Nephron progenitor cell (in vitro differentiated cells): ENCODE measurements around the gene PDGFC.

Source experiments
- DNase-seq: peaks from one replicate; pipeline ENCODE4 v3.0.0; 2021
- H3K27ac Mint-ChIP-seq: 2 replicates; pipeline ENCODE4 v1.8.0; 2021; ENCODE audit warnings: mild to moderate bottlenecking, moderate library complexity, mixed read lengths
- H3K27me3 Mint-ChIP-seq: 2 replicates; pipeline ENCODE4 v1.8.0; 2021; ENCODE audit warnings: mild to moderate bottlenecking, low read depth, mixed read lengths; ENCODE audit not compliant: poor library complexity
- H3K36me3 Mint-ChIP-seq: 2 replicates; pipeline ENCODE4 v1.8.0; 2021; ENCODE audit warnings: low read depth, mixed read lengths
- H3K4me1 Mint-ChIP-seq: 2 replicates; pipeline ENCODE4 v1.8.0; 2021; ENCODE audit warnings: mixed read lengths
- H3K4me3 Mint-ChIP-seq: 2 replicates; pipeline ENCODE4 v1.8.0; 2021; ENCODE audit warnings: mild to moderate bottlenecking, moderate library complexity, mixed read lengths
- H3K9me3 Mint-ChIP-seq: 2 replicates; pipeline ENCODE4 v1.8.0; 2021; ENCODE audit warnings: mild to moderate bottlenecking, moderate library complexity, mixed read lengths
- CTCF ChIP-seq: fragments of 200-600 bp; sonication (generic); IDR thresholded peaks from 2 replicates; pipeline ENCODE4 v1.5.0; 2021; ENCODE audit warnings: antibody characterized with exemption

PDGFC gene

GRCh38 chr4:156778093-156778492 is 193.5 kb downstream of the PDGFC start:
- Mint-ChIP-seq H3K4me1 (peaks cover 15% of the 10 kb centered on the region), H3K27me3 (no peaks in the 10 kb centered on the region), H3K4me3 (no peak overlapping the region), H3K9me3 (no peaks in the 10 kb centered on the region), H3K27ac (no peak overlapping the region), H3K36me3 (peaks cover 32% of the 10 kb centered on the region)
- no peak for DNase-seq
- TF ChIP-seq CTCF: no peak

- no peak for TF ChIP-seq CTCF
- peaks cover 33% of the 10 kb centered on the region for H3K4me1 Mint-ChIP-seq
- H3K27ac Mint-ChIP-seq: no peak overlapping the region
These were observed 195.8 kb downstream of the PDGFC start for GRCh38 chr4:156775813-156776212.

GRCh38 chr4:156774422-156774821 is 197.2 kb downstream of the PDGFC start:
- peaks cover 44% of the 10 kb centered on the region for H3K4me1 Mint-ChIP-seq
- TF ChIP-seq CTCF: no peak

More at GRCh38 chr4:156775813-156776212, 195.8 kb downstream of the PDGFC start:
- Mint-ChIP-seq H3K36me3 (peaks cover 21% of the 10 kb centered on the region), H3K27me3 (no peaks in the 10 kb centered on the region), H3K4me3 (no peak overlapping the region), H3K9me3 (no peaks in the 10 kb centered on the region)
- no peak for DNase-seq

GRCh38 chr4:156773648-156774357 is 197.8 kb downstream of the PDGFC start:
- H3K4me3 Mint-ChIP-seq: no peak overlapping the region
- no peak for TF ChIP-seq CTCF
- no peaks in the 10 kb centered on the region for H3K9me3 Mint-ChIP-seq
- no peaks in the 10 kb centered on the region for H3K27me3 Mint-ChIP-seq
- peaks cover 4% of the 10 kb centered on the region for H3K36me3 Mint-ChIP-seq
- no peak for DNase-seq
- no peak overlapping the region for H3K27ac Mint-ChIP-seq
- peaks cover 38% of the 10 kb centered on the region for H3K4me1 Mint-ChIP-seq

More at GRCh38 chr4:156774422-156774821, 197.2 kb downstream of the PDGFC start:
- no peaks in the 10 kb centered on the region for H3K27me3 Mint-ChIP-seq
- peaks cover 10% of the 10 kb centered on the region for H3K36me3 Mint-ChIP-seq
- no peak overlapping the region for H3K4me3 Mint-ChIP-seq
- no peaks in the 10 kb centered on the region for H3K9me3 Mint-ChIP-seq
- no peak overlapping the region for H3K27ac Mint-ChIP-seq
- DNase-seq: no peak

GRCh38 chr4:156771171-156771837 is 200.3 kb downstream of the PDGFC start:
- Mint-ChIP-seq H3K4me1 (peaks cover 38% of the 10 kb centered on the region), H3K27me3 (no peaks in the 10 kb centered on the region), H3K4me3 (no peak overlapping the region), H3K9me3 (no peaks in the 10 kb centered on the region), H3K36me3 (peaks cover 17% of the 10 kb centered on the region), H3K27ac (peak overlapping the region; percentile 96)
- peak; percentile 6 for DNase-seq
- TF ChIP-seq CTCF: no peak
